Inflammatory macrophage (primary cell): ENCODE measurements around the gene RNLS.
"Not testable (repeated sequence)": the region's sequence is repeated elsewhere in the genome, so short reads cannot be mapped to it uniquely, and the experiment has no call there.

Experiments
- DNase-seq, 2 donors: peaks; one replicate each; pipeline ENCODE4 v3.0.0-alpha.2; 2020 to 2022

The RNLS gene

DNA sequence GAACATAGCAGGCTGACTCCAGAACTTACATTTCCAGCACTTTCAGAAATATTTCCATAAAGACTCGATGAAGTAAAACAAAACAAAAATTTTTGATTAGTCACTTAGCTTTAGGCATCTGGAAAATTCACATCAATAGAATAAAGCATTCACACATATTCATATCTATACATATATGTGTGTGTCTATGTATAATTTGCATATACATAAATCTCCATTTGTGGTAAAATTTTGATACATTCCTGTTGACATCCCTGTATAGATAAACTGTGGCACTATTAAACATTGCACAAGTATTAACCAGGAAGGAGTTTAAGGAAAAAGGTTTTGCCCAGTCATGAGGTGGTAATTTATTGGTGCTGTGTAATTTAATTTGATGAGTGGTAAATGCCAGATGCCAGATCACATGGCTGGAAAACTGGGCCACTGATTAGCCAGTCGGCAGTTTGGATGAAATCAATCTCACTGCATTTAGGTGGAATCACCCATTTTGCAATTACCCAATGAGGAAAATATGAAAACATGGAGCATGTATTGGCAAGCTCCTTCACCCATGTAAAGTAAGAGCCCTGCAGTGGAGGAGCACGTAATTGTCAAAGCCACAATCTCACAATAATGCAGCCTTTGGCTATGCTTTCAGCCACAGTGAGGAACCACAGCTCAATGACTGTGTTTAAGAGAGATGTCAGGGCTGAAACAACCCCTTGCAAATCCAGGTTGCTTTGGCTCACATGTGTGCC is 294.6 kb downstream of the RNLS start:
- DNase-seq, result no peak

DNA sequence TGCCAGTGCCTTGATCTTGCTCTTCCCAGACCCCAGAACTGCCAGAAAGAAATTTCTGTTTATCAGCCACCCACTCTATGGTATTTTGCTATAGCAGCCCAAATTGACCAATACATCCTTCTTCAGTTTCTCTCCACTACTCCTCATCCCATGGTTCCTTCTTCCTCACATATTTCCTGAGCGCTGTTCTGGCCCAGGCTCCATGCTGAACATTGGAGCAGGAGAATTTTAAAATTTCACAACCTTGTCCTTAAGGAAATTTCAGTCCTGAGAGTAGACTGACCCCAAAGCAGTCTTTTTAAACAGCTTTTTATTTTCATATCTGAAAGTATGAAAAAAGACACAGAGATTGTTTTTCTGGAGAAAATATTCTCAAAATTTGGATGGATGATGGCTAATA is 297.1 kb downstream of the RNLS start:
- DNase-seq, result no peak

DNA sequence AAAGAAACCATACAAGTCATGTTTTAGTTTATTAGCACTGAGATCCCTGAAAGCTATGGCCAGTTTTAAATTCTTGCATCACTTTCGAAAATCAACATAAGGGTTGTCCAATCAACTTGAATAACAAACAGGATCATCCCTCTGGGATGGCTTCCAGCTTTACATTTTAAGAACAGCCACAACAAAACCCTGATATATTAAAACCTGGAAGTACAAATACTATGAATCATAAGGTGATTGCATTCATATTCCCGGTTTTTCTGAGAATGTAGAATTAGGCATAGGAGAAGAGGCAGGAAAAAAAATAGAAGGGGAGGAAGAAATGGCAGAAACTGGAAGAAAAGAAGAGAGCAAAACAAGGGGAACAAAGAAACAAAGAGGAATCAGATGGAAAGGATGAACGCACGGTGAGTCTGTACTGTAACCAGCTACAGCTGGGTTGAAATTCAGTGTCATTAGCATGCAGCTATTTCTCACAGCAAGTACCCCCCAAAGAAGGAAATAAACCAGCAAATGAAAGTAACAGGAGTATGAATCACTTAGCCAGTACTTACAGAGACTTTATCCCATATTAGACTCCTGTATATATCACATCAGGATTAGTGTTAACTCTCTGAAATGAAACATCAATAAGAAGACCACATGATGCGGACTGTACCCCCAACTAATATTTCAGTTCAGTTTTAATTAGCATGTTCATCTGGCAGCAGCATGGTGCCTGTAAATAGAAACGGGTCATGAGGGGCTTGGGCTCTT is 301.3 kb downstream of the RNLS start:
- peak in 1 of 2 donors; percentile 24 for DNase-seq

DNA sequence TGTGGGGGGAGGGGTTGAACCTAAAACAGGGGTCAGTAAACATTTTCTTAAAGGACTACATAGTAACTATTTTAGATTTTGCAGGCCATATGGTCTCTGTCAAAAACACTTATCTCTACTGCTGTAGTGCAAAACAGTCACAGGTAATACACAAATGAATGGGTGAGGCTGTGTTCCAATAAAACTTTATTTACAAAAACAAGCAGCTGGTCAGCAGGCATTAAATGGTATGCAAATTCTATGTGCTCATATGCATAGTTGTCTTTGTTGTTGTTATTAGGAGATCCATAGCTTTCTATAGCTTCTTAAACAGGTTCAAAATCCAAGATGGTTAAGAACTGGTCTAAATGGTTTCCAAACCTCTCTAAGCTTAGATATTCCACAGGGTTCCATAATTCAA is 302.6 kb downstream of the RNLS start:
- no peak for DNase-seq

DNA sequence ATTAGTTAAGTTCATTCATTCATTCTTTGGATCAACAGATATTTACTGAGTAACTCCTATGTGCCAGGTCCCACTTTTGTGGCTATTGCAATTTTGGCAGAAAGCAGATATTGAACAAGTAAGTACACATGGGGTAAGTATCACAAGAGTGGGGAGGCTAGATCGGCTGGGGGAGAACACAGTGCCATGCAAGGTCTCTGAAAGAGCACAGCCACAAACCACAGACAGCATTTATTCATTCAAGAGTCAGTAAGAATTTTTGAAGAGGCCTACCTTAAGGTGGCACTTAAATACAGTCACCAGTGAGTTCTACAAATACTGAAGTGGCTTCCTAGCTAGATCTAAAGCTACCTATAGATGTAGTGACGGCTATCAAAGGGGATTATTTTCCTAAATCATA is 304.2 kb downstream of the RNLS start:
- DNase-seq, result no peak

DNA sequence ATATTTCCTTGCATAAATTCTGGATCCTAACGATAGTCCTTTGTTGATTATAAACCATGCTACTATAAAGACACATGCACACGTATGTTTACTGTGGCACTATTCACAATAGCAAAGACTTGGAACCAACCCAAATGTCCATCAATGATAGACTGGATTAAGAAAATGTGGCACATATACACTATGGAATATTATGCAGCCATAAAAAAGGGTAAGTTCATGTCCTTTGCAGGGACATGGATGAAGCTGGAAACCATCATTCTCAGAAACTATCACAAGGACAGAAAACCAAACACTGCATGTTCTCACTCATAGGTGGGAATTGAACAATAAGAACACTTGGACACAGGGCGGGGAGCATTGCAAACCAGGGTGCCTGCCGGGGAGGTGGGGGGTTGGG is 306.2 kb downstream of the RNLS start:
- not testable (repeated sequence) for DNase-seq

DNA sequence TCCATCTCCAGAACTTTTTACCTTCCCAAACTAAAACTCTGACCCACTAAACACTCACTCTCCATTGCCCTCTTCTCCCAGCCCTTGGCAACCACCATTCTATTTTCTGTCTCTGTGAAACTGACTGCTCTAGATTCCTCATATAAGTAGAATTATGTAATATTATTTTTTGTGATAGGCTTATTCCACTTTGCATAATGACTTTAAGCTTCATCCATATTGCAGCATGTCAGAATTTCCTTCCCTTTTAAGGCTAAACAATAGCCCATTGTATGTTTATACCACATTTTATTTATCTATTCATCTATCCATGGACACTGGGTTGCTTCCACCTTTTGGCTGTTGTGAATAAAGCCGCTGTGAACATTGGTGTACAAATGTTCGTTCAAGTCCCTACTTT is 308.8 kb downstream of the RNLS start:
- DNase-seq, result peak in 1 of 2 donors; percentile 9

DNA sequence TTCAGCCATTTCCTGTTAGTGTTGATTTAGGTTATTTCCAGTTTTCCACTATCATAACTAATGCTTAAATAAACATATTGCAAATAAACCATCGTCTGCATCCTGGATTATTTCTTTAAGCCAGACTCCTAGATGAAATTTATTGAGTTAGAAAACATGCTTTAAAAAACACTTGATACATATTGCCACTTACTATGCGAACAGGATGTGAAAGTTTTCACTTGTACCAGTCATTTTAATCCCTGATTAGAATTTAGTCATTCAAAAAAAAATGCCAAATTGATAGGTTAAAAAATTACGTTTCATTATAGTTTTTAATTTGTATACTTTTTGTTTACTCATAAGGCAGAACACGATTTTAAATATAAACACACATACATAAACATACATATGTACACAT is 309.6 kb downstream of the RNLS start:
- no peak for DNase-seq

DNA sequence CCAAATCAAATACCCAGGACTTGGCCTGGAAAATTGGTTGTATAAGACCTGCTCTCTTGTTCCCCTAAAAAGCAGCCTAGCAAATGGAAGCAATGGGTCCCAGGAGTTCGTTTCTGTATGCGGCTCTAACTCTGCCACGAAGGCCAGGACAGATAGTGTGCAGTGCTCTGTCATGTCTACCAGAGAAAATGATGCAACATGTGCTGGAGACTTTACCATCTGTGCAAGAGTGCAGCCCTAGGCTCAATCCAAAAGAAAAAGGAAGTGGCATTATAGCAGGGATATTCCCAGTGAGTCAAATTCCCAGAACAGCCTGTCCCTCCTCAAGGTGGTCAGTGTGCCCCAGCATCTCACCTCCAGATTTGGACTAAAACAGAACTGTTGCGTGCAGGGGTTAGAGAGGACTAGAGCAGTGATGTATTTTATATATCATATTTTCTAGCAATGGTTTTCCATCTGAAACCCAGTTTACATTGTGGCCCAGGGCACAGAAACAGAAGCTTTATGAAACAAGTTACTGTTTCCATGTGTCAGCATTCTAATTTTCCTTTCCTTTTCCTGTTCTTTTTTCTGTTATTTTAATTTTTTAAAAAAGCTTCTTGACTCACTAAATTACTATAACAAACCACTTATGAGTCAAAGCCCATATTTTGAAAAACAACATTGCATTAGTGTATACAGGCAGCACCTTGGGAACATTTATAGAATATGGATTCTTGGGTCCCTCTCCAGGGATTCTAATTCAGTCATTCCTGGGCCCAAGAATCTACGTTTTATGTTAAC is 311.2 kb downstream of the RNLS start:
- DNase-seq, result peak; percentile 69 to 70

DNA sequence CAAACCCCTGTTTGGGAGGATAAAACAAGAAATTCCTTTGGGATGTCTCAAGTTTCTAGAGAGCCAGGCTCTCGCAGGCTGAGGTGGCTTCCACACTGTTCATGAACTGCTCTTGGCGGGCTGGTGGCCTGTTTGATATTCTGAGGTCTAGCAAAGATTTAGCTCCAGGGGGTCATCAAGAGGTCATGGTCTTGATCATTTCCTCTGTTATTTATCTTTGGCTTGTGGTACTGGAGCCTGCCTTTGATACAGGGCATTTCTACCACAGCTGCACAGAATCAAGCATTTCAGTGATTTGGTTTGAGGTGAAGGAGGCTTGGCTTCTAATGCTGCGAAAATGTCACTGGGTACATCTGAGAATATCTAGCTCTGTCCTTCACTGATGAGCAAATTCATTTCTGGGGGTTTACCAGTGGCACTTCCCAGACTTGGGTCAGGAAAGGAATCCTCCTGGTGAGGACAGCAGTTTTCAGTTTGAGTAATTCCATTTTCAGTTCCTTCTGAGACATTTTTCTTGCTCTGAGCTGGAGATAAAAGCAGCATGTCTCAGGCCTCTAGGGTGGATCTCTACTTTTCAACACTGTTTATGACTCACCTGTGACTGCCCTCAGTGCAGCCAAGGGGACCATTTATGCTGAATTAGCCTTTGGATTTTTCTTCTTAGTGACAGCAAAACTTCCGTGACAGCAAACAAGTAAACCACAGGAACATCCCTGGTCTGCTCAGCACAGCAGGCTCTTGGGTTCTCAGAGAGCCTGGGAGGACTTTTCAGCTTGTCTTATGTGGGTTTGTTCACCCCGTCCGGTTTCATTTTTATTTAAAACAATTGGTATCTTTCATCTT is 312.0 kb downstream of the RNLS start:
- peak; percentile 42 to 51 for DNase-seq

DNA sequence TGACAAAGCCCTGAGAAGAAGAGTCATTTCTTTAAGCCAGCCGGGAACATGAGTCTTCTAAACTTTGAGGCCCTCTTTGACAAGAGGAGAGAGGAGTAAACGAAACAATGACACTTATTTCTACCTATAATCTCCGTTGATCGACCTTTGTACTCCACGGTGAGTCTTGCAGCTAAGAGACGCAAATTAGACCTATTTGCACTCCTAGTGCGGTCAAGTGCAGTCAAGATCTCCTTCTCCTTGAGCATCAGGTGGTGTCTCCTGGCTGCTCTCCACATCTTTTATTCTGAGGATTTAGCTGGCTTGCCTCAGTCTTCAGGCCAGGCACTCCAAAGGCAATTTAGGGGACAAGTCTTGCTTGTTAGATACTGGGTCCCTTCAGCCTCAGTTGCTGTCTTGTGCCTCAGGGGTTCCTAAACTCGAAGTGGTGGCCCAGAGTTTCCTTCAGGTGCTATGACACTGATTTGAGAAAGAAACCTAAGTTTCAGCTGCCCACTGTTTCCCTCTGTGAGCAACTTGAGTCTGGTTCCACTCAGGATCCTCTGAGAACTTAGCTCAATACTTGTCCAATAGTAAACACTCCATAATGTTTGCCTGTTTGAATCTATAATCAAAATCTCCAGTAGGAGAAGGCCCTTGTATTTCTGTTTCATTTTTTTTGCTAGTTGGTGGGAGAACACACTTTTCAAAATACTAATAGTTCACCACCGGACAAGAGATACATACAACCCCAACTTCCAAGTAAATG is 312.9 kb downstream of the RNLS start:
- no peak for DNase-seq

DNA sequence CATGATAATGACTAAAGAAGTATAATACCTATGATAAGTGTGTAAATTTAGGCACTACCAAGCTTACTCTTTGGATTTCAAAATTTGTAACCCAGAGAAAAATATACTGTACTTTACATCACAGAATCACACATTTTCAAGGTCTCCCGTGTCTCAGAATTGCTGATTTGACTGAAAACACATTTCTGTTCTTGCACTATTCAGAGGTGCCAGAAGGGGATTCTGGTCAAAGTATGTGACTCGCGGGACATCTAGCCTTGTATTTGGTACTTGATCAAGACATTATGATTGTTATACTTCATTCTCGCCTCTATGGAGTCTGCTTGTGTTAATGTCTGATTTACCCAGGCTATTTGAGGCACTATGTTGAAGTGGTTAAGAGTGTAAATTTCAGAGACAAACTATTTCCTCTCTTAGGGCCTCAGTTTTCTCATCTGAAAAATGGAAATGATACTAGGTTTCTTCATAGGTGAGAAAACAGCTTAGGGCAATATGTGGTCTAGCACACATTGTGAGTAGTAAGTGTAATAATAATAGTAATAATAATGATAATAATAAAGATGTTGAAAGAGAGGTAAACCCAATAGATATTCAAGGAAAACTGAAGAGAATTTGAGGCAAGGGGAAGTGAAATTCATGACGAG is 320.4 kb downstream of the RNLS start:
- no peak for DNase-seq

DNA sequence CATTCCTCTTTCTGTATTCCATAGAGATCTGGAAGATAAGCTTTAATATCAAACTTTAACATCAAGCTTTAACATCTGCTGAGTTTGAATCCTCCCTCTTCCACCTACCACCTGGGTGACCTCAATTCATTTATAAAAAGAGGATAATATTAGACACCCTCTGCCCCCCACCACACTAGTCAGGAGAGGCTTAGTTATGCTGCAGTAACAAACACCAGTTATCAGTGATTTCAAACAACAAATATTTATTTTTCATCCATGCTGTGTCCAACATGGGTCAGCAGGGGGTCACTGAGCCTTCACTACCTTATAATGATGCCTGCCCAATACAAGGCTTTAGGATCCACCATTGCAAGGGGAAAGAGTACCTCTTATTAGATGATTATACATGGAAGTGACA is 322.0 kb downstream of the RNLS start:
- no peak for DNase-seq

DNA sequence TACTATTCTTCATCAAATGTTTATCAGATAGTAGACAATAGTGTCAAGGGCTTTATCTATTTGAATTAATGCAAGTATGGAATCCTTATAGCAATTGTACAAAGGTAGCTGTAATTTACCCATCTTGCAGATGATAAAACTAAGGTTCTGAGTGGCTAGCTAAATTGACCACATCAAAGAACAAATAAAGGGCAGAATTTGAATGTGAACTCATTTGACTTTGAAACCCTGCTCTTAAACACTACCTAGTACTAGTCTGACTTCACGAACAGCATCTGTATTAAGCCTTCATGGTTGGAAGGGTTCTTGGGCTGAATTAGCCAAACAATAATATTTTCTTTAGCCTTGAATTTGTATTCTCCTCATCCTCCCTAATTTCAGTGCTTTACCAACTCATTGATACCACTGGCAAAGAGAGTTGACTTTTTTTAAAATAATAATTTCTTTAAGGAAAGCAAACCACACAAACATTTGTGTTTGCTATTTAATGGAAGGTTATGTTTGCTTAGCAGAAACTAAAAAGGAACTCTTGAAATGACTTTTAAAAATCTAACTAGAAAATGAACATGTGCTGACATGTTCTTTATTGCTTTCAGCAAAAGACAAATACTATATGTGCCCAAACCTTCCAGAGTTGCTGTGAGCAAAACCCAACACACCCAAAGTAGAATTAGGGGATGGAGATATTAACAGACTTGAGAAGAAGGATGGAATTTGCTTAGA is 322.6 kb downstream of the RNLS start:
- no peak for DNase-seq

DNA sequence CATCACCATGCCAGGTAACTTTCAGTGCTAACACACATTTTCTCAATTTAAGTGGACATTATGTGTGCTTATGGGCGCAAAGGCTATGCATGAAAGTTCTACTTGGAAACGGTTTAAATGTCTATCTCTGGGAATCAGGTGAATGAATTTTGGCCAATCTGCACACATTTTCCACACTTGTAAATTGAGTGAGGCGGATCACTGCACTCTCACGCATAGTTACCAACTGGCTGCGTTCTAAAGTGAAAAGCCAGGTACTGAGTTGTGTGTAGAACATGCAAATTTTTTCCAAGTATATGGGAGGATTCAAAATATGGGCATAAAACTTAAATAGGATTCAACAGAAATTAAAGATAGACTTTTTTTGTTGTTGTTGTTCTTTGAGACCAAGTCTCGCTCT is 323.7 kb downstream of the RNLS start:
- no peak for DNase-seq

DNA sequence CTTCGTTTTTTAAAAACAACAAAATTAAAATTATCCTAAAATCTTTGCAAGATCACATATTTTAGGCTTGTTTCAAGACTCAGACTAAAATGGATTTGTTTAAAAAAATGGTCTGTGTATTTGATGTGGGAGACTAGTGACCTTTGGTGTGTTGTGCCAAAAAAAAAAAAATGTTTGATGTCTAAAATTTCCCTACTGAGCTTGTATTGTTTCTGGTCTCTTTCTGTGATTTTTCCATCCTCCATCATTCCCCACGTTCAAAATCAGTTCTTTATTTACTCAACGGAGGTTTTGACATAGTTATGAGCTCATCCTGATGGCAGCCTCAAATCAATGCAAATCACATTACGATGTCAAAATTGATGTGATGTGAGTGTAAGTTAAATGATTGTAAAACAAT is 326.2 kb downstream of the RNLS start:
- DNase-seq, result no peak

DNA sequence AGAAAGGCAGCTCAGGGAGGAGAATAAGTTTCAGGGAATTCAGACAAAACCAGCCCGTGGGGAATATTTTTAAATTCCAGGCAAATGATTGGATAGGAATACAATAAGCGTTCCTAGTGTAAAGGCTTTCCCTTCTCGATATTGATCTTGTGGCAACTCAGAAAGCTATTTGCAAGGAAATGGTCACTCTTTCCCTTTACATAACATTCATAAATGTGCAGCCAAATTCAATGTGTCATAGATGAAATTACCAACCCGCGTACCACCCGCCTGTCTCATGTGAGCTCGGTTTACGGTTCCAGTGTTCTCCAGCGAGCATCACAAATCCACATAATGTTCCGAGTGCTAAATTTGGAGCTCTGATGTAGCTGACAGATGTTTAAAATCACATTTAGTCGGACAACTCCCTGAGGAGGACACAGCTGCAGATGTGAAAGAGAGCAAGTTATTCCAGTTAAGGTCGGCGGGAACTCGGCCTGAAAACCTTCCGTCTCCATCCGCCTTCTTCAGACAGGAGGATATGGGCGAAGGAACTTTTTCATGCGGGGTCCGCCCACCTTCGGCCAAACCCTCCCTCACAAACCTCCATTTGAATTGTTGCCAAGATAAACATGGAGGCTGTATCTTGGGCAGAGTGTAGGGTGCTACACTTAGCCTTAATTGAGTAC is 327.0 kb downstream of the RNLS start:
- DNase-seq, result no peak

DNA sequence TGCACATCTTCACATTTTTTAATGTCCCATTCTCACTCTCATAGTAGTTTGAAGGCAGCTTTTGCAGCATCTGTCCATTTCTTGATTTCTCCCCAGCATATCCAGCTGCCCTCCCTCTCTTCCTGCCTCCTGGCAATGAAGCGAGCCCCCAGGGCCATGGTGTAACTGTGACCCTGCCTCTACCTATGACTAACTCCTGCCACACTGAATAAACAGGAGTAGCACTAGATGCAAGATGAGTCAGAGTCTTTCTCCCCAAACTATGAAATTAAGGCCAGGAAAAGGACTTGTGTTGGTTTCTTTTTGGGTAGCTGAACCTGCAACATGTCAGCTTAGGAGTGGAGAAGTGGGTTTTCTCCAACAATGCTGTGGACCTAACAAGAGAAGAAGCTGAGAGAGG is 329.0 kb downstream of the RNLS start:
- no peak for DNase-seq

DNA sequence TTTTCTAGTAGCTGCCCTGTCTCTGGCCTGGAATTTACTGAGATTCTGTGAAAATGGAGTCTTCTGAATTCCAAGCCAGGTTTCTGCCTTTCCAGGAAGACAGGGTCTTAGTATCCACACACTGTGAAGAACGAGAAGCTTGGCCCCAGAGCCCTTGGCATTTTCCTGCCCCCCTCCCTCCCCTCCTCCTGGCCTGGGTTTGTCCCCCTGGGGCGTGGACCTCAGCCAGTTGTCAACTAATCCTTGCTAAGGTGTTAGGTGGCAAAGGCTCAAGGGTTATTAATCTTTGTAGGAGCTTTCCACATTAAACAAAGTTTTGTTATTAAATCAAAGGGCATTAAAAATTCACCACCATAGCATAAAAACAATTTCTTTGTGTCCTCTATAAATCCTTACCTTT is 329.5 kb downstream of the RNLS start:
- no peak for DNase-seq

DNA sequence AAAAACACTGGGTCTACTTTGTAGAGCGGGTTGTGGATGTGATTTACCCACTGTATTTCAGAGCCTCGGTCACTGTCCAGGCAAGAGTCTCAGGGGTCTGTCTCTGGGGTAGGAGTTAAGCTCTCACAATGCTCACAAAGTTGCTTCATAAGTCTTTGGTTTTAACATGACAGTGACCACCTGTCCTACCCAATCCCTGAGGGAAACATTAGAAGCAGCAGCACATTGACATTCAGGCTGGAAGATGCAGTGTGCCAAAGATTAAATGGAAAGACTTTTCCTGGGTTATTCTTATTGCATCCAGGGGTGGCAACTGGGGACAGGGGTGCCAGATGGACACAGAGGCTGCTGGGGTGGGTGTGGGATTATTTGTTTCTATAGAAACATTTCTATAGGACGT is 330.0 kb downstream of the RNLS start:
- no peak for DNase-seq
